OCI-LY7 (cell line): Measurements from ENCODE around the gene CYTIP. TPM values are rescaled to one million over a fixed set of nuclear protein-coding genes. Genes with fewer than 3 reads are reported as not detected.

ENCODE experiments used
- BruUV-seq: library from RNA; stranded (reverse); fragments of 400-500 nt; replicated peaks from 2 replicates; lab custom pipeline; 2021; lab: Mats Ljungman, UMichigan
- CTCF ChIA-PET: fragments of 300-600 bp; sonication (Branson Sonifier 250); formaldehyde crosslinking; loops from one replicate; lab custom pipeline; 2022; ENCODE audit warnings: antibody characterized with exemption; ENCODE audit not compliant: unreplicated experiment; lab: Charles Lee
- POLR2A ChIA-PET: fragments of 300-600 bp; sonication (Branson Sonifier 250); formaldehyde crosslinking; loops from one replicate; lab custom pipeline; 2022; ENCODE audit warnings: antibody characterized with exemption; lab: Charles Lee
- DNase-seq: peaks from one replicate; pipeline ENCODE4 v3.0.0-alpha.2; 2015; ENCODE audit warnings: low spot score
- H2AFZ ChIP-seq: fragments of 200-600 bp; sonication (generic), shearing (Covaris generic); 2 replicates; pipeline ENCODE4 v1.6.1; 2014; ENCODE audit warnings: mild to moderate bottlenecking, antibody characterized with exemption, low read length, moderate library complexity
- H3K27ac ChIP-seq: fragments of 200-600 bp; sonication (generic); 2 replicates; pipeline ENCODE4 v1.5.1; 2014; ENCODE audit warnings: mixed run types, low read depth, mild to moderate bottlenecking, moderate library complexity, low read length, inconsistent platforms; ENCODE audit not compliant: poor library complexity, severe bottlenecking
- H3K36me3 ChIP-seq: fragments of 200-600 bp; sonication (generic); 2 replicates; pipeline ENCODE4 v1.6.1; 2014; ENCODE audit warnings: mild to moderate bottlenecking, antibody characterized with exemption, low read length, moderate library complexity, mixed read lengths; ENCODE audit not compliant: insufficient read depth
- H3K4me1 ChIP-seq: fragments of 200-600 bp; sonication (generic); 2 replicates; pipeline ENCODE4 v1.5.1; 2014; ENCODE audit warnings: mild to moderate bottlenecking, low read length; ENCODE audit not compliant: insufficient read depth, poor library complexity, severe bottlenecking
- H3K4me2 ChIP-seq: fragments of 200-600 bp; sonication (generic); 2 replicates; pipeline ENCODE4 v1.6.1; 2014; ENCODE audit warnings: mild to moderate bottlenecking, low read length
- H3K4me3 ChIP-seq: fragments of 200-600 bp; sonication (generic); 2 replicates; pipeline ENCODE4 v1.5.1; 2014; ENCODE audit warnings: mild to moderate bottlenecking, low read depth, low read length; ENCODE audit not compliant: poor library complexity, severe bottlenecking
- H3K79me2 ChIP-seq: fragments of 200-600 bp; sonication (generic); 2 replicates; pipeline ENCODE4 v1.6.1; 2016; ENCODE audit warnings: low read depth, mild to moderate bottlenecking, low read length, moderate library complexity, mixed read lengths; ENCODE audit not compliant: insufficient read depth
- H3K9me2 ChIP-seq: fragments of 200-600 bp; sonication (generic); 2 replicates; pipeline ENCODE4 v1.6.1; 2016; ENCODE audit warnings: mild to moderate bottlenecking, low read length, mixed read lengths; ENCODE audit not compliant: insufficient read depth
- H3K9me3 ChIP-seq: fragments of 200-600 bp; sonication (generic); 2 replicates; pipeline ENCODE4 v1.6.1; 2014; ENCODE audit warnings: mild to moderate bottlenecking, mixed run types, low read length, mixed read lengths
- H4K20me1 ChIP-seq: fragments of 200-600 bp; sonication (generic); 2 replicates; pipeline ENCODE4 v1.6.1; 2014; ENCODE audit warnings: mild to moderate bottlenecking, antibody characterized with exemption, low read length, moderate library complexity, mixed read lengths; ENCODE audit not compliant: insufficient read depth
- CTCF ChIP-seq: fragments of 200-600 bp; sonication (generic); conservative IDR thresholded peaks from 2 replicates; pipeline ENCODE4 v1.5.1; 2014; ENCODE audit warnings: mild to moderate bottlenecking, antibody characterized with exemption, low read length, moderate library complexity, mixed read lengths
- EZH2phosphoT487 ChIP-seq: fragments of 200-600 bp; sonication (generic); IDR thresholded peaks from 2 replicates; pipeline ENCODE4 v1.6.1; 2018; ENCODE audit warnings: low read depth, borderline replicate concordance, mild to moderate bottlenecking, mixed run types, antibody characterized with exemption, low read length, moderate library complexity, mixed read lengths
- intact Hi-C: fragments of 100-400 bp; cut with micrococcal nuclease; formaldehyde crosslinking; loops from one replicate; pipeline ENCODE4 v1.10.0; 2022; ENCODE audit not compliant: unreplicated experiment
- total RNA-seq, 2 experiments: library from RNA; depleted of rRNA in 1 of 2; stranded (reverse); fragments of >200 nt in 1 of 2; shearing (Covaris generic) in 1 of 2; gene quantifications; 2 replicates each; pipeline ENCODE4 v1.2.3, GENCODE V29; 2014 to 2022

The CYTIP gene
- total RNA-seq, 2 experiments from 2014 or later: 49.2 to 64.0 TPM

- no peak overlapping the region for H3K4me3 ChIP-seq
- H2AFZ ChIP-seq: no peak overlapping the region
- no peaks in the 10 kb centered on the region for H3K9me2 ChIP-seq
- H3K36me3 ChIP-seq: peaks cover 100% of the 10 kb centered on the region
- H3K4me2 ChIP-seq: no peak overlapping the region
- BruUV-seq: no TSS peak
- H3K9me3 ChIP-seq: peaks cover 13% of the 10 kb centered on the region; the same call in 1 of the 2 replicates
- CTCF ChIA-PET: no interaction called here
- peaks cover 33% of the 10 kb centered on the region for H3K4me1 ChIP-seq
- TF ChIP-seq EZH2phosphoT487: no peak
- no peak for TF ChIP-seq CTCF
- POLR2A ChIA-PET: interaction anchor here (0.6 to 3.3 kb wide), 8 partner anchors 7 to 1375 kb away, joined by 3 to 13 read pairs (median 4); partner anchors contain the start of genes CYTIP and ERMN
- H3K27ac ChIP-seq: no peak overlapping the region
- no peaks in the 10 kb centered on the region for H4K20me1 ChIP-seq
- intact Hi-C loops: no loop called here
- peaks cover 51% of the 10 kb centered on the region for H3K79me2 ChIP-seq
- DNase-seq: no peak
These were observed 12.7 kb downstream of the CYTIP start for GRCh38 chr2:157431176-157431575.

- no peak overlapping the region for H3K27ac ChIP-seq
- POLR2A ChIA-PET: interaction anchor here (2.0 kb wide), 1 partner anchor 11 kb away, joined by 6 read pairs; no protein-coding TSS in a partner anchor
- H4K20me1 ChIP-seq: no peaks in the 10 kb centered on the region
- no peak overlapping the region for H2AFZ ChIP-seq
- BruUV-seq: no TSS peak
- peaks cover 8% of the 10 kb centered on the region for H3K4me1 ChIP-seq
- CTCF ChIA-PET: no interaction called here
- H3K9me3 ChIP-seq: peaks cover 21% of the 10 kb centered on the region; the same call in 1 of the 2 replicates
- no peak overlapping the region for H3K4me3 ChIP-seq
- no peaks in the 10 kb centered on the region for H3K9me2 ChIP-seq
- peaks cover 100% of the 10 kb centered on the region for H3K36me3 ChIP-seq
- intact Hi-C loops: no loop called here
- TF ChIP-seq CTCF (no peak), EZH2phosphoT487 (no peak)
- peaks cover 26% of the 10 kb centered on the region for H3K79me2 ChIP-seq
- DNase-seq: no peak
- H3K4me2 ChIP-seq: no peak overlapping the region
These were observed 15.3 kb downstream of the CYTIP start for GRCh38 chr2:157428500-157429175.

GRCh38 chr2:157427922-157428303 lies 16.0 kb downstream of the CYTIP start:
- no peak for TF ChIP-seq EZH2phosphoT487
- TF ChIP-seq CTCF: no peak
- peaks cover 22% of the 10 kb centered on the region for H3K79me2 ChIP-seq
- DNase-seq: no peak
- no peak overlapping the region for H3K4me3 ChIP-seq
- H3K36me3 ChIP-seq: peaks cover 100% of the 10 kb centered on the region
- H4K20me1 ChIP-seq: no peaks in the 10 kb centered on the region
- POLR2A ChIA-PET: interaction anchor here (0.7 to 2.0 kb wide), 3 partner anchors 10 to 337 kb away, joined by 4 to 7 read pairs (median 6); no protein-coding TSS in a partner anchor
- H3K4me2 ChIP-seq: no peak overlapping the region
- intact Hi-C loops: no loop called here
- H3K4me1 ChIP-seq: peaks cover under 1% of the 10 kb centered on the region
- no peaks in the 10 kb centered on the region for H3K9me2 ChIP-seq
- H2AFZ ChIP-seq: no peak overlapping the region
- no TSS peak for BruUV-seq
- H3K9me3 ChIP-seq: peaks cover 21% of the 10 kb centered on the region; the same call in 1 of the 2 replicates
- CTCF ChIA-PET: no interaction called here
- H3K27ac ChIP-seq: no peak overlapping the region
